Measurements from ENCODE around the gene ELMO2. TPM values are rescaled to one million over a fixed set of nuclear protein-coding genes. Genes with fewer than 3 reads are reported as not detected.

ELMO2 gene
- total RNA-seq, 1 donor from 2014 or later = 51.3 TPM

DNA sequence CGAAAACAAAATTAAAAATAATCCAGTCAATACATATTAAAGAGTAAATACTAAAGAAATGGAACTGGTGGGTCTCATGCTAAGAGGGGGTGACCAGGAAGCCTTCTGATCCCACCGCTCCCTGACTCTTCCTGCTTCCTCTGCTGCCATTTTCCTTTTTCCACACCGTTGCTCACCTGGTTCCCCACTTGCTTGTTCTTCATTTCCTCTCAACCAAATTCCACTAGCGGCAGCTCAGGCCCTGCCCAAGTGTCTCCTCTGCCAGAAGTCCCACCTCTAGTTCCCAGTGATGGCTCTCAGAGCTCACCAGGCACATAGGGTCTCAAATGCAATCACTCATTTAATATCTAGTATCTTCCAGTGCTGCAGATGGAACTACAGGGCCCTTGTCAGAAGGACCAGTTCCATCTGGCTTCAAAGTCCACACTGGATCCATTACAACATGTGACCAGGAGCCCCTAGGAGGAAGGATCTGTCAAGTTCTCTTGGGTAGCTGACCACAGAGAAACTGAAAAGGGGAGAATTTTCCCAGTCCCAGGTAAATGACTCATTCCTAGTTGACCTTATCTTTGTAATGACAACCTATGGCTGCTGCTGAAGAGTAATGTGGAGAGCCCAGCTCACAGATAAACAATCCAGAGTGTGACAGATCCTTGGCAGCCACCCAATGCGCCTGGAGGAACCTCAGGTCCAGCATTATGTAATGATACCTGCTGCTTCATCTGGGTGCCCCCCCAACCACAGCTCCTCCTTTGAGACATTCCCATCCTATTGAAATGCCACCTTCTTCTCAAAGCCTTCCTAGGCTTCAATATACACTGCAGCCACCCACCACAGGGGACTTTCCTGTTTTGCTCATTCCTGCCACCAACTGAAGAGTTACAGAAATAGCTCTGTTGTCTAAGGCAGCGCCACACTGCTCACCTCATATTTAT is 38.2 kb downstream of the ELMO2 start:
- DNase-seq = no peak

DNA sequence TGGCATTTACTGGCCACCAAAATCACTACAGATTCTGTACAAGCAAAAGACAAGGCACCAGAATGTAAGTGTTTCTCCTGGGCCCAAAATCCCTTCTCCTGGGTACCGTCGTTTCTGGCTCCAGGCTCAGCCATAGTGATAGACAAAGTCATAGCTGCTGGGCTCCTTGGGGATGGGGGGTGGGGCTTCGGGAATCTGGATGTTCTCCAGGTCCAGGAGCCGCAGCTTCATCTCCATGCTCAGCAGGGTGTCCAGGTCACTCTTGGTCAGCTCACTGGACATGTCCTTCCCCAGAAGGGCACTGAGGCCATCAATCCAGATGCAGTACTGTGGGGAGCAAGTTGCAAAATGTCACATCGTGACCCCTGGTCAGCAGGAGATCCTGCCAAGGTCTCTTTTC is 39.2 kb downstream of the ELMO2 start:
- no peak for DNase-seq

DNA sequence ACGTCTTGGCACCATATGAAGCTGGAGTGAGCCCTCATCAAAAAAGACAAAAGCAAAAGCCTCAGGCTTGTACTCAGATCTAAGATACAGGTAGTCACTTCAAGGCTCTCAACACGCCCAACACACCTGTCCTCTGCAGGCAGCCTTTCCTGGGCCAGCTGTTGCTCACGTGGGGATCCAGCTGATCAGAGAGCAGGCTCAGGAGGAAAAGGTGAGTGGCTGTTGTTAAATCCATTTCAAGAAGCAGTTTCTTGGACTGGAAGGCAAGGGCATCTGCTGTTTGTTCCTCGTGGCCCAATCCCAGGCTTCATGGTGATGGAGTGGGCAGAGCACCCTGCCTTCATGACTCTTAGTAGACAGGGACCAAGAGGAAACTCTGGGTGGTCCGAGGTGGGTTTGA is 39.6 kb downstream of the ELMO2 start:
- DNase-seq = no peak

DNA sequence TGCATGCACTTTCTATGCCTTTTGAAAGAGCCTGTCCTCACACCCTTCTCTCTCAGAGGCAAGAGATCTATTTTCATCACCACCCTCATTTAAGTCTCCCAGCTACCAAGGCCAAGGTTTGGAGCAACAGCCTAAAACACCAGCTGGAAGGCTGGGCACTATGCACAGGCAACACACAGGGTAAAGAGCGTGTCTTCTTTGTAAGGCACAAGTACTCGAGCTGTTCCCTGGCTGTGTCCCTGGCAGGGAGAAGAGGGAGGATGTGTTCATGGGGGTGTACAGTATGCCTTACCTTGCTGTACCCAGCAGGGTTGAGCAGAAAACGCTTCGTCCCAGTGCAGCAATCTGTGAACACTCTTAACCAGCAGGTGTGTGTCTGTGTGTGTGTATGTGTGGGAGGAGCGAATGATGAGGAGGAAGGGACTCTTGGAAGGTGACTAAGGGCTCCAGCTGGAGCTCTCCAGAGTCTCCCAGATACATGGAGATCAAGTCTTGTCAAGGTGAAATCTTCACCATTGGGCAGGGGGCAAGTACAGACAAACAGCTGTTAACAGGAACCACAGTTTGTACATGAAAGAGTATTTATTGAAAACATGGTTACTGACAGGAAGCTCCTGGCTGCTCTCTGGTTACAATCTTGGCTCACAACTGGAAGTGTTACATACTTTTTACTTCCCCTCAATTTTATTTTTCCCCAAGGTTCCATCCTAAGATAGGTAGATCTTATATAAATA is 40.8 kb downstream of the ELMO2 start:
- DNase-seq = no peak

DNA sequence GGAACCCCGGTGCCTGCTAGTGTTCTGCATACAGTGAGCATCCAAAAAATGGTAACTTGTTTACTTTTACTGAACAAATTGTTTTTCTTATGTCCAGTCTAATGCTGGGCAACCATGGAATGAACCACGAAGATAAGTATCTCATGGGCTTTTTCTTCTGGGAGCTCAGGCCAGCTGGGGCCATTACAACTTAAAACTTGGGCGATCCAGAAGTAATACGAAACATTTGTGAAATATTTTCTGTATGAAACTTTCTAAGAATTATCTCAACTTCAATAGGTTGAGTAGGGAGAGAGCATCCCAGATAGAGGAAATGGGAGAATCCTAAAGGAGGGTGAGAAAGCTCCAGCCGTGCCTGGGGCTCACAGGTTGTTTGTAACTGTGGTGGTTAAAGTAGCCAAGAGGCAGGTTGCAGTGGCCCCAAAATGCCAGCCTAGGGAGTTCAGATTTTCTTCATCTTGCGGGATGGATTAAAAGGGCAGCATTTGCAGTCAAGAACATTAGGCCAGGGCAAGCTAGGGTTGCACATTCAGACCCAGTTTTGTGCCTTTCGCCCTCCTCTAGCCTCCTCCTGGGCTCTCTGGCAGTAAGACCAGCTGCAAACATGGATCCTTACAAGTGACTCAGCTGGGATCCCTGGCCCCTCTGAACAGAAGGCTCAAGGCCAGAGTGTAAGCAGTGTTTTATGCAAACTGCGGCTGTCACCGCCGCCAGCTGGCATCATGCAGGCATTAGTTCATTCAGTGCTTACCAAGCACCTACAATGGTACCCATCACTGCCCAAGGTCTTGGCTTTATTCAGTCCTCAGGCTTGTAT is 41.5 kb downstream of the ELMO2 start:
- no peak for DNase-seq

DNA sequence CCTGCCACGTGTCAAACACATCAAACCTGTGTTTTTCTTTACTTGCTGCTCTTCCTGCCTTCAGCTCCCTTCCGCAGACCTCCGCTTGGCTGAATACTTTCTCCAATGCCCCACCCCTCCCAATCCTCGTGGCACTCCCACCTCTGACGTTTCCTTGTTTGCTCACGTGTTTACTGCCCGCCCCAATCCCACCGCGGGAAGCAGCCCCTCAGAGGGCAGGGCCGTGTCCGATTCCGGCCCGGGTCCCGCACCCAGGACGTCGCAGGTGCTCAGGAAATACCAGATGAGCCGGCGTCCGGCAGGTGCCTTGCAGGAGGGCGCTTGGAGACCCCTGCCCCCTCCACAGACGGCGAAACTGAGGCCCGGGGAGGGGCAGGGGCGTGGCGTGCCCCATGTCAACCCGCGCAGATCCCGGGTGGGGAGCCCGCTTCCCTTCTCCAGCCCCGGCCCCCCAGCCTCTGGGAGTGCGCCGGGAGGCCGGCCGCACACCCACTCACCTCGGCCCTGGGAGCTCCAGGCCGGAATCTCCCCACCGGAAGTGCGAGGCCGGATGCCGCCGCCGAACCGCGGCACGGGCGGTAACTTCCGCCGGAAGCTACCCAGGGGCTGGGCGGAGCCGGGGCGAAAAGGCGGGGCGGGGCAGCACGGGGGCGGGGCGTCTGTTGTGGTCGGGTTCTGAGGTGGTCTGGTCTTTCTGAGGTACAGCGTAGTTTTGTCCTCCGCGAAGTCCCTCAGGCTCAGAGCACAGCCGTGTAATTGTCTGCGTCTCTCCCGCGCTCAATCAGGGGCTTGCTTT is 42.3 kb downstream of the ELMO2 start:
- peak; percentile 94 for DNase-seq

DNA sequence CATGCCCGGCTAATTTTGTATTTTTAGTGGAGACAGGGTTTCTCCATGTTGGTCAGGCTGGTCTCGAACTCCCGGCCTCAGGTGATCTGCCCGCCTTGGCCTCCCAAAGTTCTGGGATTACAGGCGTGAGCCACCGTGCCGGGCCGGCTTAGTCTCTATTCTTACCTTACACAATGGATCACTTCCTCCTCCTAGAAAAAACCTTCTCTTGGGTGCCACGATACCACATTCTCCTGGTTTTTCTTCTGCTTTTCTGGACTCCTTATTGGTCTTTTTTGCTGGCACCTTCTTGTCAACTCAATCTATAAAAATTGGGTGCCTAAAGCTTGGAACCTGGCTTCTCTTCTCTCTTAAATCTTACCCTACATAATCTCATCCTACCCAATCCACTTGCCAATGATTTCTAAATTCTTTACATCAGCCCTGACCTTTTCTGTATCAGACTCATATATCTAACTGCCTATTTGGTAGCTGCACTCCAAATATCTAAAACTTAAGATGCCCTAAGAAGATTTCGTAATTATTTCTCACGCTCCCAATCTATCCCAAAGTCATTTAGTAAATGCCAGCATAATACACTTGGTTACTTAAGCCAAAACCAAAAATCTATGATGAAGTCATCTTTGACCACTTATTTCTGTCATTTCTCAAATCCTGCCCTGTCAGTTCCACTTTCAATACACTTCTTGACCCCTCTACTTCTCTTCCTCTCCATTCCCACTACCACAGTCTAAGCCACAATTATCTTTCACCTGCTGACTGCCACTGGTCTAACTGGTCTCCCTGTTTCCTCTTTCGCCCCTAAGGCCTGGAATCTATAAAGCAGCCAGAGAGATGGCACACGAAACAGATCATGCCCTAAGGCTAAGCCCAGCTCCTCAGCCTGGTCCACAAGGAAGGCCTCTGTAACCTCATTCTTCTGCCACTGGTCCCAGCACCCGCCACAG is 43.2 kb downstream of the ELMO2 start:
- DNase-seq = no peak

DNA sequence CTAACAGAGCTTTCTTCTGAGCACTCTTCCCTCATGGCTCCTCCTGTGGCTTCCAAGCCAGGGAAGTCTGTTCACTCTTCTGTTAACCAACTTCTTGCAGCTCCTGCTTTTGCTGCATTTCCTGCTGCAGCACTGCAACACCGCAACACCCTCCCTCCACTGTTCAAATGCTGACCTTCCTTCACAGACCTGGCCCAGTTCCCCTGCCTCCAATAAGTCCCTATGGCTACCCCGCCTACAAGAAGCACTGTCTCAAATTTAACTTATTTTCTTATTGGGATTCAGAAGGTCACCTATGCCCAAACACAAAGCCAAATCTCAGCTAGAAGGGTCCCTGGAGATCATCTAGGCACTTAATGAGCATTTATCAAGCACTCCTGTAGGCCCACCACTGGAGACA is 44.6 kb downstream of the ELMO2 start:
- DNase-seq = no peak

DNA sequence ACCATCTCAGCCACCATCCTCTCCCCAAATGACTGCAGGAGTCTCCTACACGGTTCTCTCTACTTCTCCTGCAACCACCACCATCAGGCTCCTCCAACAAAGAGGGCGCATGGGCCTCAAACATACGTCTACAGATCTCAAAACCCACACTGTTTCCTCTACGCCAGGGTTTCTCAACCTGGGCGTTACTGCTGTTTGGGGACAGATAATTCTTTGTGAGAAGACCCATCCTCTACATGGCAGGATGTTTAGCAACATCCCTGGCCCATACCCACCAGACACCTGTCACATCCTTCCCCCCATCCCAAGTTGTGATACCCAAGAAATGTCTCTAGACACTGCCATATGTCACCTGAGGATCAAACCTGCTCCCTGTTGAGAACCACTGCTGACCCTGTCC is 45.0 kb downstream of the ELMO2 start:
- DNase-seq = no peak

DNA sequence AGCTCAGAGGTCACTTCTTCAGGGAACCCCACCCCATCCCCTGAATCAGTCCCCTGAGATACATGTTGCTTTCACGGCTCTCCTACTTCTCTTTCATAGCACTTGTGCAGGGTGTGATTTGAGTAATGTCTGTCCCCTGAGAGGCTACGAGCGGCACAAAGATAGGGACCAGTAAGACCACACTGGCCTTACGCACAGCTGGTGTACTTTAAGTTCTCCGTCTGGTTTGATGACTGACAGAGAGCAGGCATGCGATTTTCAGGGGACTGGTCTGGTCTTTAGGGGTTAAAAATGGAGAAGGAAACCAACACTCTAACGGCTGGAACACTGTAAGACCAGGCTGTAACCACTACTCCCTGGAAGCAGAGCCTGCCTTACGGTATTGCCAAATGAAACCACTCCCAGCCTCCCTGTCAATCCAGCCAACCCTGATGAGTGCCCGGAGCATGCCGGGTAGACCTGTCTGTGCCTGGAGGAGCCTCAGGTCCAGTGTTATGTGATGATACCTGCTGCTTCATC is 47.1 kb downstream of the ELMO2 start:
- DNase-seq = peak; percentile 13

DNA sequence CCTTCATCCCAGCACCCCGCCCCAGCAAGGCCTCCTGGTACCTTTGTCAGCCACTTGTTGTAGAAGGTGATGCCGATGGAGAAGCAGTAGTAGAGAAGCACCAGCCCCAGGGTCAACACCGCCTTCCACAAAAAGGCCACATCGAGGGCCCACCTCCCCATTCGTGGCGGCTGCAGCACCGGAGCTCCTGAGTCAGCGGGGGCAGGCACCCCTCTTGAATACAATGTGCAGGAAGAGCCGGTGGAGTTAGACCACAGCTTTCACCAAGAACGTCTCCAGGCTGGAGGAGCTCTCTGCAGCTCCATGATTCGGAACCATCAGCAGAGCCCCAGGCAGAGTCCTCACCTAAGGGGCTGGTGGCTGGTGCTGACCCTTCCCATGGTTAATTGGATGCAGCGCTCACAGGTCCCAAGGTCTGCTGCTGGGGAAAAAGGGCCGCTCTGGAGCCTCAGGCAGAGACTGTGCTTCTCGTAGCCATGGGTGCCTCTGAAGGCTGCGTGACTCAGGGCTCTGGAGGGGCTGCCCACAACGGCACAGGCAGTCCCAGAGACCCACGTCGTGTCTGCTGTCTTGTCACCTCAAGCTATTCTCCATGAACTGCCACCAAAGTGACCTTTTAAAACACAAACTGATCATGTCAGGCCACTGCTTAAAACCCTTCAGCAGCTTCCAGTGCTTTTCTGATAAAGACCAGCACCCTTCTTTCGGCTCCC is 47.9 kb downstream of the ELMO2 start:
- no peak for DNase-seq

DNA sequence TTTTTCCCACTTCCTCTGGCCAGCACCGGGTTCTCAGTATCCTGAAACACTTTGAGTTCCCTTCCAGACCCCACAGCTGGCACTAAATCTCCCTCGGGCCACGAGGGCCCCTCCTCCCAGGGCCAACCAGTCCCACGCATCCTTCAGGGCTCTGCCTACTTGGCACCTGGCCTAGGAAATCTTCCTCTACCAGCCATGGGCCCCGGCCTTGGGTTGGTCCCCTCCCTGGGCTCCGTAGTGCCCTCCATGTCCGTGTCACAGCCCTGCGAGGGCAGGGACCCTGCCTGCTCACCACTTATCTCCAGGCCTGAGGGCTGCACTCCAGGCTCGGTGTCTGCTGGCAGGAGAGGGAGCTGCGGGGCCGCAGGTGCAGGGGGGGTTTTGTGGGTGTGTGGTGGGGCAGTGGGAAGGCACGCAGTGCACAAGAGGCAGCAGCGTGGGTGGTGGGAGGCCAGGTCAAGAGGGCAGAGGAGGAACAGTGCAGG is 49.3 kb downstream of the ELMO2 start:
- DNase-seq = peak; percentile 66

DNA sequence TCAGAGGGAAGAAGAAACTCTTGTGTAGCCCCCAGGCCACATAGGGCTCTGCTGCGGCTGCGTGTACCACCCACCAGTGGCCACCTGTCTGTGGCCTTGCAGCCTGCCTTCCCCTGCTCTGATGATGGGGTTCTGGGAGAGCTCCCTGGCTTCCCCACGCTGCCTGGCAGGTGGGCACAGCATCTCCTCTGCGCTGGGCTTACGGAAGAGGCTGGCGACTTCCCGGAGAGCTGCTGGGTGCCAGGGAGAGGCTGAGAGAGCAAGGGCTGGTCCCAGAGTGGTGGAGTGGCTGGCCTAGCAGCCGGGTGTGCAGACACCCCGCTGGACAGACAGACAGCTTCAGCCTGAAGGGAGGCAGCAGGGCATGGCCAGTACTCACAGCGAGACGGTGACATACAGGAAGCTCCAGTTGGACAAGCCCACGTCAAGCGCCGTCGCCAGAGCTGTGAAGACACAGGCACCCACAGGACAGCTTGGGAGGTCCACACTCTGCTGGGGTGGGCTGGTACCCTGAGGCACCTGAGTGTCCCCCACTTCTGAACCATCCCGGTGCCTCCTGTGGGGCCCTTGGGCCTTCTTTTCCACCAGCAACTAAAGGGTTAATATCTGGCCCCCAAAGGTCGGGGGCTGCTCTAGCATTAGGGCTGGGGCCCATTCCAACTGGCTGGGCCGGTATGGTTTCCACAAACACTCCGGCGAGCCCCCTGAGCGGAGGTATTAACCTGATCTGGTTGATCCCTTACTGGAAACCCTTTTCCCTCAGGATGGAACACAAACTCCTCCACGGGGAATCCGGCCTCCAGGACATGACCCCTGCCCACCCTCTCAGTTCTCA is 50.0 kb downstream of the ELMO2 start:
- no peak for DNase-seq

DNA sequence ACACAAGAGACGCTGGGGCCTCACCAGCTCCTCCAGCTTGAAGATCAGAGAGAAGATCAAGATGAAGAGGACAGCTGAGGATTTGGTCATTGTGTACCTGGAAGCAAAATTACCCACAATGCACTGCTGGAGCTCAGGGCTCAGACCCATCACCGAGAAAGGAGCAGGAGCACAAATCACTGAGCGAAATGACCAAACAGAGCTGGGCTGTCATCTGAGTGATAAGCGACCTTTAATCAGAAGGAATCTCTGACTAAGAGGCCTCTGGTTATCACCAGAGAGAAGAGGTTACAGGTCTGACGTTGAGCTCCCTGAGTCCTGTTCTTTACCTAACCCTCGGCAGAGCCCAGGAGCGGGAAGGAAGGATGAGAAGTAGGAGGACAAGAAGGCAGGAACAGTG is 50.6 kb downstream of the ELMO2 start:
- peak; percentile 24 for DNase-seq

DNA sequence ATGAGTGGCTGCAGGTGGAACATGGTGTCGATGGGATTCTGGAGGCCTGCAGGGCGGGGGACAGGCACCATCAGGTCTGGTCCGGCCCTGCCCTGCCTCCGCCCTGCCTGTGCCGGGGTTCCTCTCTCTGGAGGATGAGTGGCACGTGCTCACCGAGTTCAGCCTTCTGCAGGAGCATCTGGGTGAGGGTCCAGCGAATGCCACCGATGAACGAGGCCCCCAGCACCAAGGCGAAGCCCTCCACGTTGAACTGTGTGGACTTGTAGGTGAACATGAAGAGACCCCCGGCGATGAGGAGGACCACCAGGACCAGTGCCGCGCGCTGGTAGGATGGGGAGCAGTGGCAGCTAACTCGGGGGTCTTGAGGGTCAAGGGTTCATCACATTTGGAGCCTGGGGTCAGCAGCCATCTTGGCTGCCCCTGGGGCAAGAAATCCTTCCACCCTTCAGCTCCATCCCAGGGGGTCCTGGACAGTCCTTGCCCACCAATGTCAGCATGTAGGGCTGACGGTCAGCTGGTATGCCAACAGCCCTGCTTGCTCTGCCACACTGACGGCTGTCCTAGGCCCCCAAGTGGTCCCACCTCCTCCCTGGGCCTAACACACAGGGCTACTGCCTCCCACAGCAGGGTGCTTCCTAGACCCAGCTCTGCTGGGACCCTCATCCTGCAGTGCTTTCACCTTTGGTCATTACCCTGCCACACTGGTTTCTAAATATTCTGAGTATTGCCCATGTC is 51.3 kb downstream of the ELMO2 start:
- no peak for DNase-seq

DNA sequence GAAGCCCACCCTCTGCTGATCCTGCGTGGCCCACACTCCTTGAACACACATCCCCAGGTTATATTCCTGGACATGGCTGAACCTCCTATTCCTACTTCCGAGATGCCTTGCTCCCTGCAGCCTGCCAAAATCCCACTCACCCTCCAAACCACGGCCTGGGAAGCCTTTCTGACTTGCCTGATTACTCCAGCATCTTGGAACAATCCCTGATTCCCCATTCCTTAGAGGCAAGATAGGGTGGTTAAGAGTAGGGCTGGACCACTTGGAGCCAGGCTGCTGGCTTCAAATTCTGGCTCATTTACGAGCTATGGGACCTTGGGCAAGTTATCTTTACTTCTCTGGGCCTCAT is 52.2 kb downstream of the ELMO2 start:
- no peak for DNase-seq

DNA sequence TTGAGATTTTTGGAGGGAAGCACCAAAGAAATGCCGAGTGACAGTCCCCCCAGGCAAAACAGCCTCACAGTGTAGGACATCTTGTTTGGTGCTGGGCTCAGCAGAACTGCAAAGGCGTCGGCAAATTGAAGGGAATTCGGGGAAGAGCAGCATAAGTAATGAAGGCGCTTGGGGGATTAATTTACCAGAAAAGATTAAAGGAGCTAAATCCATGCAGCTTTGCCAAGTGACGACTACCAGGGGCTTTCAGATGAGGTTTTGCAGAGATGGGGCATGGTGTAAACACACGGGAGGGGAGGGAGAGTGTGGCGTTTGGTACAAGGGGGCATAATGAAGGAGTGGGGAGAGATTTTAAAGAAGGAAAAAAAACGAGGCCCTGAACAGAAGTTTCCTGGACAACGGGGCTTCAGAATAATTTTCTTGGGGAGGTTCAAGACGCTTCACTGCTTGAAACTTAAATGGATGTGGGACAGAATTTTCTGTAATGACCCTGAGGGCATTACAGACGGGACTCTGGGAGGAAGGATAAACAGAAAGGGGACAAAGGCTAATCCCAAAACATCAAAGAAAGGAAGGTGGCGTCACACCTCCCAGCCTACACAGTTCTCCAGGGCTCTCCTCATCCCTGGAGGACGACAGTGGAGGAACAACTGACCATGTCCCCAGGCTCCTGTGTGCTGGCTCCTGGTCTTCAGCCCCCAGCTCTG is 52.8 kb downstream of the ELMO2 start:
- DNase-seq = no peak
